ENCODE results near the gene CR1.
A peak's percentile ranks its signal among the peaks of the same experiment; 100 is the strongest.
"Not testable (repeated sequence)": the region's sequence is repeated elsewhere in the genome, so short reads cannot be mapped to it uniquely, and the experiment has no call there.

Gene CR1

GRCh38 chr1:207493212-207493611 is 2.7 kb upstream of the CR1 start:
- H3K4me1 Mint-ChIP-seq: peaks cover 16% of the 10 kb centered on the region
- ATAC-seq (ENCODE audit: low read depth): no peak

GRCh38 chr1:207494171-207494570 is 1.8 kb upstream of the CR1 start:
- DNase-seq (ENCODE audit: low spot score in 2 of 2) (no peak), ATAC-seq (ENCODE audit: low read depth) (no peak)
- Mint-ChIP-seq H3K27ac (no peak overlapping the region), H3K9me3 (no peaks in the 10 kb centered on the region), H3K4me1 (peaks cover 20% of the 10 kb centered on the region), H3K4me3 (no peak overlapping the region), H3K36me3 (peaks cover 3% of the 10 kb centered on the region), H3K27me3 (no peaks in the 10 kb centered on the region)

More at GRCh38 chr1:207493212-207493611, 2.7 kb upstream of the CR1 start:
- peaks cover 3% of the 10 kb centered on the region for H3K36me3 Mint-ChIP-seq
- H3K4me3 Mint-ChIP-seq: no peak overlapping the region
- no peak overlapping the region for H3K27ac Mint-ChIP-seq
- H3K27me3 Mint-ChIP-seq: no peaks in the 10 kb centered on the region
- no peaks in the 10 kb centered on the region for H3K9me3 Mint-ChIP-seq
- no peak for DNase-seq (ENCODE audit: low spot score in 2 of 2)

GRCh38 chr1:207495281-207495680 is 676 bp upstream of the CR1 start:
- H3K4me3 Mint-ChIP-seq: peak overlapping the region; percentile 95
- H3K27ac Mint-ChIP-seq: peak overlapping the region; percentile 84
- H3K27me3 Mint-ChIP-seq; H3K36me3 Mint-ChIP-seq; ATAC-seq (ENCODE audit: low read depth); H3K9me3 Mint-ChIP-seq; DNase-seq (ENCODE audit: low spot score in 2 of 2): not testable (repeated sequence)
- H3K4me1 Mint-ChIP-seq: peaks cover 26% of the 10 kb centered on the region

GRCh38 chr1:207497941-207498340 is 2.0 kb downstream of the CR1 start:
- peak overlapping the region; percentile 84 for H3K27ac Mint-ChIP-seq
- peak overlapping the region; percentile 95 for H3K4me3 Mint-ChIP-seq
- H3K4me1 Mint-ChIP-seq: peaks cover 30% of the 10 kb centered on the region
- H3K27me3 Mint-ChIP-seq: no peaks in the 10 kb centered on the region
- H3K9me3 Mint-ChIP-seq: no peaks in the 10 kb centered on the region
- no peak for ATAC-seq (ENCODE audit: low read depth)
- peaks cover 3% of the 10 kb centered on the region for H3K36me3 Mint-ChIP-seq
- no peak for DNase-seq (ENCODE audit: low spot score in 2 of 2)

- Mint-ChIP-seq H3K9me3 (no peaks in the 10 kb centered on the region), H3K4me3 (no peak overlapping the region), H3K36me3 (peaks cover 3% of the 10 kb centered on the region), H3K27ac (peak overlapping the region; percentile 56), H3K27me3 (no peaks in the 10 kb centered on the region), H3K4me1 (peaks cover 38% of the 10 kb centered on the region)
- DNase-seq (ENCODE audit: low spot score in 2 of 2): peak; percentile 49 to 63
- ATAC-seq (ENCODE audit: low read depth): peak; percentile 57
Measured at GRCh38 chr1:207499573-207499972, 3.6 kb downstream of the CR1 start.

GRCh38 chr1:207500306-207500705 is 4.3 kb downstream of the CR1 start:
- no peaks in the 10 kb centered on the region for H3K27me3 Mint-ChIP-seq
- peaks cover 3% of the 10 kb centered on the region for H3K36me3 Mint-ChIP-seq
- DNase-seq (ENCODE audit: low spot score in 2 of 2) (no peak), ATAC-seq (ENCODE audit: low read depth) (no peak)
- H3K27ac Mint-ChIP-seq: peak overlapping the region; percentile 56
- no peaks in the 10 kb centered on the region for H3K9me3 Mint-ChIP-seq
- H3K4me3 Mint-ChIP-seq: no peak overlapping the region
- H3K4me1 Mint-ChIP-seq: peaks cover 37% of the 10 kb centered on the region

- no peak for ATAC-seq (ENCODE audit: low read depth)
- DNase-seq (ENCODE audit: low spot score in 2 of 2): no peak
- Mint-ChIP-seq H3K27me3 (no peaks in the 10 kb centered on the region), H3K9me3 (no peaks in the 10 kb centered on the region), H3K4me3 (no peak overlapping the region), H3K4me1 (peaks cover 31% of the 10 kb centered on the region), H3K36me3 (peaks cover 3% of the 10 kb centered on the region), H3K27ac (peak overlapping the region; percentile 13)
Measured at GRCh38 chr1:207501071-207501470, 5.1 kb downstream of the CR1 start.

- H3K27me3 Mint-ChIP-seq: no peaks in the 10 kb centered on the region
- H3K9me3 Mint-ChIP-seq: no peaks in the 10 kb centered on the region
- ATAC-seq (ENCODE audit: low read depth) (no peak), DNase-seq (ENCODE audit: low spot score in 2 of 2) (no peak)
- H3K27ac Mint-ChIP-seq: no peak overlapping the region
- H3K4me3 Mint-ChIP-seq: no peak overlapping the region
- peaks cover 10% of the 10 kb centered on the region for H3K36me3 Mint-ChIP-seq
- H3K4me1 Mint-ChIP-seq: peaks cover 31% of the 10 kb centered on the region
Measured at GRCh38 chr1:207502726-207503125, 6.8 kb downstream of the CR1 start.

GRCh38 chr1:207503950-207504349 is 8.0 kb downstream of the CR1 start:
- ATAC-seq (ENCODE audit: low read depth) (no peak), DNase-seq (ENCODE audit: low spot score in 2 of 2) (no peak)
- H3K4me1 Mint-ChIP-seq: peaks cover 23% of the 10 kb centered on the region
- H3K27ac Mint-ChIP-seq: peak overlapping the region; percentile 9
- H3K36me3 Mint-ChIP-seq: peaks cover 11% of the 10 kb centered on the region
- H3K4me3 Mint-ChIP-seq: no peak overlapping the region
- H3K27me3 Mint-ChIP-seq: no peaks in the 10 kb centered on the region
- H3K9me3 Mint-ChIP-seq: no peaks in the 10 kb centered on the region

- Mint-ChIP-seq H3K27me3 (no peaks in the 10 kb centered on the region), H3K36me3 (peaks cover 11% of the 10 kb centered on the region), H3K4me1 (peaks cover 19% of the 10 kb centered on the region), H3K4me3 (no peak overlapping the region), H3K27ac (no peak overlapping the region), H3K9me3 (no peaks in the 10 kb centered on the region)
- ATAC-seq (ENCODE audit: low read depth) (no peak), DNase-seq (ENCODE audit: low spot score in 2 of 2) (no peak)
Measured at GRCh38 chr1:207504438-207504837, 8.5 kb downstream of the CR1 start.

GRCh38 chr1:207510444-207510843 is 14.5 kb downstream of the CR1 start:
- DNase-seq (ENCODE audit: low spot score in 2 of 2): no peak
- Mint-ChIP-seq H3K9me3 (no peaks in the 10 kb centered on the region), H3K36me3 (peaks cover 28% of the 10 kb centered on the region), H3K27ac (peak overlapping the region; percentile 17), H3K27me3 (no peaks in the 10 kb centered on the region), H3K4me3 (no peak overlapping the region), H3K4me1 (peaks cover 5% of the 10 kb centered on the region)
- ATAC-seq (ENCODE audit: low read depth): no peak

- ATAC-seq (ENCODE audit: low read depth): no peak
- H3K4me3 Mint-ChIP-seq: no peak overlapping the region
Measured at GRCh38 chr1:207514890-207515289, 18.9 kb downstream of the CR1 start.

GRCh38 chr1:207516729-207517128 is 20.8 kb downstream of the CR1 start:
- peaks cover 5% of the 10 kb centered on the region for H3K4me1 Mint-ChIP-seq

More at GRCh38 chr1:207514890-207515289, 18.9 kb downstream of the CR1 start:
- DNase-seq (ENCODE audit: low spot score in 2 of 2): no peak
- Mint-ChIP-seq H3K36me3 (peaks cover 23% of the 10 kb centered on the region), H3K27ac (no peak overlapping the region), H3K4me1 (peaks cover 5% of the 10 kb centered on the region), H3K27me3 (no peaks in the 10 kb centered on the region), H3K9me3 (no peaks in the 10 kb centered on the region)

GRCh38 chr1:207518608-207519236 is 22.8 kb downstream of the CR1 start:
- H3K27me3 Mint-ChIP-seq: no peaks in the 10 kb centered on the region
- no peak overlapping the region for H3K4me3 Mint-ChIP-seq
- peaks cover 9% of the 10 kb centered on the region for H3K36me3 Mint-ChIP-seq
- H3K27ac Mint-ChIP-seq: peak overlapping the region; percentile 18
- H3K9me3 Mint-ChIP-seq: no peaks in the 10 kb centered on the region
- peaks cover 3% of the 10 kb centered on the region for H3K4me1 Mint-ChIP-seq
- DNase-seq (ENCODE audit: low spot score in 2 of 2) (no peak), ATAC-seq (ENCODE audit: low read depth) (no peak)

More at GRCh38 chr1:207516729-207517128, 20.8 kb downstream of the CR1 start:
- ATAC-seq (ENCODE audit: low read depth) (no peak), DNase-seq (ENCODE audit: low spot score in 2 of 2) (no peak)
- H3K4me3 Mint-ChIP-seq: no peak overlapping the region
- H3K36me3 Mint-ChIP-seq: peaks cover 18% of the 10 kb centered on the region
- no peaks in the 10 kb centered on the region for H3K9me3 Mint-ChIP-seq
- H3K27me3 Mint-ChIP-seq: no peaks in the 10 kb centered on the region
- no peak overlapping the region for H3K27ac Mint-ChIP-seq
